Measurements from ENCODE around the gene ICA1L. TPM values are rescaled to one million over a fixed set of nuclear protein-coding genes. Genes with fewer than 3 reads are reported as not detected.
"Not testable (repeated sequence)": the region's sequence is repeated elsewhere in the genome, so short reads cannot be mapped to it uniquely, and the experiment has no call there.

The ICA1L gene
- total RNA-seq, 1 experiment from 2014 or later, result 9.2 TPM

DNA sequence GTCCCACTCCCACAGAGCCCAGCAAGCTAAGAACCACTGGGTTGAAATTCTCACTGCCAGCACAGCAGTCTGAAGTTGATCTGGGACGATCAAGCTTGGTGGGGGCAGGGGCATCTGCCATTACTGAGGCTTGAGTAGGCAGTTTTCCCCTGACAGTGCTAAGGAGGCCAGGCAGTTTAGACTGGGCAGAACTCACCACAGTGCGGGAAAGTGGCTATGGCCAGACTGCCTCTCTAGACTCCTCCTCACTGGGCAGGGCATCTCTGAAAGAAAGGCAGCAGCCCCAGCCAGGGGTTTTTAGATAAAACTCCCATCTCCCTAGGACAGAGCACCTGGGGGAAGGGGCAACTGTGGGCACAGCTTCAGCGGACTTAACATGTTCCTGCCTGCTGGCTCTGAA lies 22.2 kb downstream of the ICA1L start:
- in situ Hi-C loops (cut with HindIII; ENCODE audit: low sequenced_read_pairs); DNase-seq (ENCODE audit: low spot score): not testable (repeated sequence)

DNA sequence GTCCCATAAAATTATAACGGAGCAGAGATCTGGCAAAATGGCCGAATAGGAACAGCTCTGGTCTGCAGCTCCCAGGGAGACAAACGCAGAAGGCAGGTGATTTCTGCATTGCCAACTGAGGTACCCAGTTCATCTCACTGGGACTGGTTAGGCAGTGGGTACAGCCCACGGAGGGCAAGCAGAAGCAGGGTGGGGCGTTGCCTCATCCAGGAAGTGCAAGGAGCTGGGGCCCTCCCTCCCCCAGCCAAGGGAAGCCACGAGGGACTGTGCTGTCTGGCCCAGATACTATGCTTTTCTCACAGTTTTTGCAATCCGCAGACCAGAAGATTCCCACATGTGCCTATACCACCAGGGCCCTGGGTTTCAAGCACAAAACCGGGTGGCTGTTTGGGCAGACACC lies 22.8 kb downstream of the ICA1L start:
- in situ Hi-C loops (cut with HindIII; ENCODE audit: low sequenced_read_pairs), result no loop called here
- no peak for DNase-seq (ENCODE audit: low spot score)

DNA sequence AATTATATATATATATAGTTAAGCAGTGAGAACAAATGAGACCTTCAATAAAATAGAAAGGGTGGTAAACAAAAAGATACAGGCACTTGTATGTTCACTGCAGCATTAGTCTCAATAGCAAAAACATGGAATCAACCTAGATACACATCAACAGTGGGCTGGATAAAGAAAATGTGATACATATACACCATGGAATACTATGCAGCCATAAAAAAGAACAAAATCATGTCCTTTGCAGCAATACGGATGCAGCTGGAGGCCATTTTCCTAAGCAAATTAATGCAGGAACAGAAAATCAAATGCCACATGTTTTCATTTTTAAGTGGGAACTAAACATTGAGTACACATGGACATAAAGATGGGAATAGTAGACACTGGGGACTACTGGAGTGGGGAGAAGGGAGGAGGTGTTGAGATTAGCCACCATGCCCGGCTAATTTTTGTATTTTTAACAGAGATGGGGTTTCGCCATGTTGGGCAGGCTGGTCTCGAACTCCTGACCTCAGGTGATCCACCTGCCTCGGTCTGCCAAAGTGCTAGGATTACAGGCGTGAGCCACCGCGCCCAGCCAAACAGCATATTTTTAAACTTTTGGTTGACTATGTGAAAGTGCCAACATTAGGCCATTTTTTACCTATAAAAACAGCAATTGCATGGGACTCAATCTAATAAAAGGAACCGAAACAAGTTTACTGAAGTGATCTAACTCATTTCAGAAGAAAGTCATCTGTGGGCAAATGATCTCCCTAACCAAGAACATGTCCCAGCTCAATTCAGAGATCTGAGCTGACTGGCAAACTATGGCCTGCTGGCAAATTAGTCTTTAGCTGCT lies 23.7 kb downstream of the ICA1L start:
- in situ Hi-C loops (cut with HindIII; ENCODE audit: low sequenced_read_pairs), result no loop called here
- DNase-seq (ENCODE audit: low spot score), result no peak

DNA sequence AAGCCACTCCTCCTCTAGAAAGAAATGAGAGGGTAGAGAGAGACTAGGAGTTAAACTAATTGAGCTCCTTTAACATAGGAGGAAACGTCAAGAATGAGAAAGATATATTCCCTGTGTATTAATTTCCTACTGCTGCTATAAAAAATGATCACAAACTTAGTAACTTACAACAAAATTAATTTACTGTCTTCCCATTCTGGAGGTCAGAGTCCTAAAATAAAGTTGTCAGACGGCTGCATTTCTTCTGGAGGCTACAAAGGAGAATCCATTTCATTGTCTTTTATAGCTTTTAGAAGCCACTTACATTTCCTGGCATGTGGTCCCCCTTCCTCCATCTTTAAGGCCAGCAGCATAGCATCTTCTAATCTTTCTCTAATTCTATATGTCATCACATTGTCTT lies 26.9 kb downstream of the ICA1L start:
- DNase-seq (ENCODE audit: low spot score), result no peak
- in situ Hi-C loops (cut with HindIII; ENCODE audit: low sequenced_read_pairs), result no loop called here

DNA sequence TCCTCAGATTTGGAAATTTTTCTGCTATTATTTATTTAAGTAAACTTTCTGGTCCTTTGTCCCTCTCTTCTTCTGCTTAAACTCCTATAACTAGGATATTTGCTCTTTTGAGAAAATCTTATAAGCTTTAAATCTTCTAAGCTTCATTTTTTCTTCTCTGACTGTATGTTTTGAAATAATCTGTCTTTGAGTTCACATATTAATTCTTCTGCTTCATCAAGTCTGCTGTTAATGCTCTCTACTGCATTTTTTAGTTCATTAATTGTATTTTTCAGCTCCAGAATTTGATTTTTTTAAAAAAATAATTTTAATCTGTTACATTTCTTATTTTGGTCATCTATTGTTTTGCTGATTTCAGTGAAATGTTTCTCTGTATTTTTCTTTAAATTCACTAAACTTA lies 28.9 kb downstream of the ICA1L start:
- in situ Hi-C loops (cut with HindIII; ENCODE audit: low sequenced_read_pairs), result no loop called here
- no peak for DNase-seq (ENCODE audit: low spot score)

DNA sequence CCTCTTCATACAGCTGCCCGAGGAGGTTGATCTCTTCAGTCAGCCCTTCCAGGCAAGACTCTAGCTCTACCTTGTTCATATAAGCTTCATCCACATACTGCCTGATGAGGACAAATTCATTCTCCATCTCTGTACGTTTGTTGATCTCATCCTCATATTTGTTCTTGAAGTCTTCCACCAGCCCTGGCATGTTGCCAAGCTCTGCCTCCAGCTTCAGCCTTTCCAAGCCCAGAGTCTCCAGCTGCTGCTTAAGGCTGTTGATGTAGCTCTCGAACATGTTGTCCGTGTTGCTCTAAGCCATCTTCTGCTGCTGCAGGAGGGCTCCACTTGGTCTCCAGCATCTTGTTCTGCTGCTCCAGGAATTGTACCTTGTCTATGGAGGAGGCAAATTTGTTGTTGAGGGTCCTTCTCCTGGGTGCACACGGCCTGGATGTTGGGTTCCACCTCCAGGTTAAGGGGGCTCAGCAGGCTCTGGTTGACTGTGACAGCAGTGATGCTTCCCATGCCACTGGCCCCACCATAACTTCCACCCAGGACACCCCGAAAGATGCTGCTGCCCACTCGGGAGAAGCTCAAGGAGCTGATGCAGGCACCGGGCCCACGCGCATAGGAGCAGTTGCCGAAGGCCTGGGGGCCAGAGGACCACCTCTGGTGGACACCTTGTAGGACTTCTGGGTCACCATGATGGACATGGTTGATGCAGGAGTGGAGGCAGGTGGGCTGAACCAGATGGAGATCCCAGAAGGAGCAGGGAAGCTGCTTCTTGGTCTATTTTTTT lies 30.3 kb downstream of the ICA1L start:
- in situ Hi-C loops (cut with HindIII; ENCODE audit: low sequenced_read_pairs), result no loop called here
- DNase-seq (ENCODE audit: low spot score), result no peak

DNA sequence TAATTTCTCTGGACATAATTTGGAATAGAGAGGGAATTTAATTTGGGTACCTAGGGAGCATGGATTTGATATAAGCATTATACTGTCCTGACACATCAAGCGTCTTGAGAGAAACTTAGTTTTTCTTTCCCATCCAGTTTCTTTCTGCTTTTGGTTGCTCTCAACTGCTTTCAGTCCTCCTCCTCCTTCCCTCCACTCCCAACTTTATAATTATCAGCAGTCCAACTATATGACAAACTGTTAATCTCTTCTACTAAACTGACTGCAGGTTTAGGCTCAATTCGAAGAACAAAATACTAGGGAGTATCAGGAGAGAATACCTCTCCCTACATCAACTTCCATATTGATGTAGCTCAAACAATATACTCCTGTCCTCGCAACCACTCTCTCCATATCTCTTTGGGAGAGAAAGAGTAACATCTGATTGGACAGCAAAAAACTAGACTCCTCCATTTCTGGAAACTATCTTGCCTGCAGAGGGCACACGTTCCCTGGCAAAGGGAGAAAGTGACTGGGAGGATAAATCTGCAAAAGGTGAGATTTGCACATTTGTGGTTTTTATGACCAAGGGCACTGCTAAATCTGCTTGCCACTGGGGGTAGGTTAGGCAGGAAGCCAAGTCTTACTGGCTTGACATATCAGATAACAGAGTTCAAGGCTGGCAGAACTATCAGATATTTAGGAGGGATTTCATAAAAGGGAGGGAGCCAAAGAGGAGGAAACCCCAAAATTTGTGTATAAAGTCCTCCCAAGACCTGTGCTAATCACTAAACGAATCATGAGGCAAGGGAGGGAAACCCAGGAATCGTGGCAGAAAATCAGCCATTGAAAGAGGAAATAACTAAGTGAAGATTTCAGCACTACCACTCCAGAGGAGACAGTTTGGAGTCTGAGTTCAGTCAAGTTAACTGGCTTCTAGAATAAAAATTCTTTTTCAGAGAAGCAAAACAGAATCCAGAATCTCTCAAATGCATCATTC lies 40.0 kb downstream of the ICA1L start:
- in situ Hi-C loops (cut with HindIII; ENCODE audit: low sequenced_read_pairs), result no loop called here
- peak; percentile 74 for DNase-seq (ENCODE audit: low spot score)

DNA sequence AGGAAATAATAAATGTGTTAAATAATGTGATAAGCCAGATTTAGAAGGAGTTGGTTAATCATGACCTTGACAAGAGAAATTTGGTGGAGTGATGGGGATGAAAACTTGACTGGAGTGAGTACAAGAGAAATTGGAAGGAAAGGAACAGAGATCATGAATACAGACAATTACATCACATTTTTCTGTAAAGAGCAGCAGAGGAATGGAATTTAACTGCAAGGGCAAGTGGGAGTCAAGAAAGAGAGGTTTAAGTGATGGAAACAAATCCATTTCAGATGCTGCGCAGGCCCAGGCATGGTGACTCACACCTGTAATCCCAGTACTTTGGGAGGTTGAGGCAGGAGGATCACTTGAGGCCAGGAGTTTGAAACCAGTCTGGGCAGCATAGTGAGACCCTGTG lies 46.7 kb downstream of the ICA1L start:
- in situ Hi-C loops (cut with HindIII; ENCODE audit: low sequenced_read_pairs), result no loop called here
- DNase-seq (ENCODE audit: low spot score), result no peak

DNA sequence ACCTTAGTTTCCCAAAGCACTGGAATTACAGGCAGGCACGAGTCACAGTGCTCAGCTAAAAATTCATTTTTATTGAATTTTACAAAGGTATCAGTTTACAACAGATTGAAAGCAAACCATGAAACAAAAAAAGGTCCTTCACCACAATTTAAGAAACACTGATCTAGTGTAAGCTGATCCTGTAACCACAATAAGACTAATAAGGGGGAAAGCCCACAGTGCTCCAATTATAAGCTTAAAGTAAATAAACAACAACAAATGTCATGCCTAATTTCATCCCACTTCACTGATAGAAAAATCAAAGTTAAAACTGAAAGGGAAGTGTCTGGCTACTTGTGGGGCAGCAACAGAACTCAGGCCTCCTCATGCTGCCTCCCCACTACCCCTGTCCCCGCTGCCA lies 49.2 kb downstream of the ICA1L start:
- in situ Hi-C loops (cut with HindIII; ENCODE audit: low sequenced_read_pairs), result no loop called here

DNA sequence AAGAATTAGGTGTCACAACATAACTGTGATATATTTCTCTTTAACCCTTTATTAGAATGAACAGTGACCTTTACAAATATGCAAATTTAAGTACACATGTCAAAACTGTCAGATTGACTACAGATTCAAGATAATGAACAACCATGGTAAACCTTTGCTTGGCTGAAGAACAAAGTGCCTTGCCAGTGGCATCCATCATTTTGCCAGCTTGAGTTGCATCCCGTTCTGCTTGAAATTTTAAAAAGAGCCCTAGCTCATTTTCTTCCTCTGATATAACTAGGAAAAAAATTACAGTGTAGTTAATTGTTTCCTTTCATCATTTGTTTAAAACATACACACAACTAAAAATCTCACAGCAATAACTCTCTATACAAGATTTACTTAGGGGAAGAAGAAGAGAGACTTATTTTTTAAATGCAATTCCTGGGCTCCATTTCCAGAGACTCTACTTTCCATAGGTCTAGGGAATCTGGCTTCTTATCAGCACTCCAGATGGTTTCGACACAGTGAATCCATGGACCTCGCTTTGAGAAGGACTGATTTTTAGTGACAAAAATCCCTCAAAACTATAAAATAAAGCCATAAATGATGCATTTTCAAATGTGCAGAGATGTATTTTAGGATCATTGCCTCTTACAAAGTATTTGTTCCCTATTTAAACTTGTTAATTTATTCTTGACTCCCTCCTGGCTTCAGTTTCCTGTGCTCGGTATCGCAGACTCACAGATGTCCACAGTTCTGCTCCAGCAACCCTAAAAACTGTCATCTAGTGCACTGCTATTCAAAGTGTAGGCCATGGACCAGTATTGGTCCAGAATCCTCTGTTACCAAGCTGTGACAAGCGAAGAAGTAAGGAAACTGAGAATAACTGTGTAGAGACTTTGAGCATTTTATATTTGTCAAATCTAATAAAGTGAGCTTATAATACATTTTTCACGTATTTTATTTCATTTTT lies 50.1 kb downstream of the ICA1L start:
- in situ Hi-C loops (cut with HindIII; ENCODE audit: low sequenced_read_pairs), result no loop called here
- DNase-seq (ENCODE audit: low spot score), result peak; percentile 84

More for the DNA sequence above, 49.2 kb downstream of the ICA1L start:
- DNase-seq (ENCODE audit: low spot score), result no peak

DNA sequence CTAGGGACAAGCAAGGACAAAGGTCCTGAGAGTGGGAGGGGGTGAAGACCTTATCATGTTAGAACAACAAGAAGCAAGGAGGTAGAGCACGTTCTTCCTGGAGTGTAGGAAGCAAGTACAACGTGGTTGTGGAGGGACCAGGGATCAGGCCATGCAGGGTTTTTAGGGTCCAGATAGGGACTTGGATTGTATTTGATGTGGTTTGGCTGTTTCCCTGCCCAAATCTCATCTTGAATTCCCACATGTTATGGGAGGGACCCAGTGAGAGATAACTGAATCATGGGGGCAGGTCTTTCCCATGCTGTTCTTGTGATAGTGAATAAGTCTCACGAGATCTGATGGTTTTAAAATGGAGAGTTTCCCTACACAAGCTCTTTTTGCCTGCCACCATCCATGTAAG lies 53.2 kb downstream of the ICA1L start:
- no peak for DNase-seq (ENCODE audit: low spot score)

DNA sequence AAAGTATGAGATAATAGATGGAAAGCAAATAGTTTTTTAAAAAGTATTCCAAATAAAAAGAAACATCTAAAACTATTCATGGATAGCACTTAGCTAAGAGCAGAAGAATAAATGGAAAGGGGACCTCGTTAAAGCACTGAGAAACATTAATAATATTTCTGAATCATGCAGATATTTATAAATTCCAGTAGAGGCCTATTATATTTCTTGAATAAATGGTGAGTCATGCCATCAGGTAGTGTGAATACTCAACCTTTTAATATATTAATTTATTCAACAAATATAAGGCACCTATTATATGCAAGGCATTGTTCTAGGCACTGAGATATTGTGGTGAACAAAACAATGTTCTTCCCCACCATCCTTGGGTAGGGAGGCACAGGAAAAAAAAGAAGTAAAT lies 53.8 kb downstream of the ICA1L start:
- no peak for DNase-seq (ENCODE audit: low spot score)
- in situ Hi-C loops (cut with HindIII; ENCODE audit: low sequenced_read_pairs), result no loop called here

More for the DNA sequence above, 53.2 kb downstream of the ICA1L start:
- in situ Hi-C loops (cut with HindIII; ENCODE audit: low sequenced_read_pairs), result no loop called here

DNA sequence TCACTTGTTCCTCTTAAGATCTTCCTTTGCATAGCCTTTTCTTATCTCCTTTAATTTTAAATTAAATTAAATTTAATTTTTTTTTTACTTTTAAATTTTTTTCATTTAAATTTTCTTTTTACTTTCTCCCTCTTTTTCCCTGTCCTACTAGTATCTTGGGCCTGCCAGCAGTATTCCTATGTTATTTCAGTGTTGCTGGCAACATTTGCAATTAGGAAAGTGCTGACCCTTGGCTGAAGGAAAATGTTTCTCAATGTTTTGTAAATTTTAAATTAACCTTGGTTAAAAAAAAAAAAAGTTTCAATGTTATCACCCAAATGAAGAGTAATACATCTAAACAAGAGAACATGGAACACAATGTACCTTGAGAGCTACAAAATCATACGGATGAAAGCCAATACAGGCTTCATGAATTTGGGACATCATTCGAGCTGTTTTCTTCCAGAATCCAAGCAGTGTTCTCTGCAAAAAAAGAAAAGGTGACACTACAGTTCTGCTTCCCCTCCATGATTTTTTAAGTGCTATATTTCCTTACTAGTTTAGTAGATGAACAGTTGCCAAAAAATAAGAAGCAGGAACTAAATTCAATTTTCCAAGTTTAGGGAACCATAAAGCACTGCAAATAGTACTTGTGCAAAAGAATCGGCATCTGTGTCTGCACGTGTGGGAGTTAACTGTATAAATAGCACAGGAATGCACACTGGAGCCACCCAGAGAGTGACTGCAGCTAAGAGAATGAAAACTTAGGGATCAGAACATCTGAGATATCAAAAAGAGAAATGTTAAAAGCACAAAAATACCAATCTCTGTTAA lies 55.8 kb downstream of the ICA1L start:
- in situ Hi-C loops (cut with HindIII; ENCODE audit: low sequenced_read_pairs), result no loop called here
- no peak for DNase-seq (ENCODE audit: low spot score)

DNA sequence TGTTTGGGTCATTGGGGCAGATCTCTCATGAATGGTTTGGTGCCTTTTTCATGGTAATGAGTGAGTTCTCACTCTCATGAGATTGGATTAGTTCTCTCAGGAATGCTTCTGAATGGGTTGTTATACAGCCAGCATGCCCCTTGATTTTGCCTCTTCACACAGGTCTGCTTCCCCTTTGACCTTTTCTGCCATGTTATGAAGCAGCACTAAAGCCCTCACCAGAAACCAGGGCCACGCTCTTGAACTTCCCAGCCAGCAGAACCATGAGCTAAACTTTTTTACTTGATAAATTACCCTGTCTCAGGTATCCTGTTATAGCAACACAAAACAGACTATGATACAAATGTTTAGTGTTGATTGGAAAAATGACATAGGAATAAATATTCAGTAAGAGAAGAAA lies 57.3 kb downstream of the ICA1L start:
- in situ Hi-C loops (cut with HindIII; ENCODE audit: low sequenced_read_pairs), result no loop called here
- no peak for DNase-seq (ENCODE audit: low spot score)

DNA sequence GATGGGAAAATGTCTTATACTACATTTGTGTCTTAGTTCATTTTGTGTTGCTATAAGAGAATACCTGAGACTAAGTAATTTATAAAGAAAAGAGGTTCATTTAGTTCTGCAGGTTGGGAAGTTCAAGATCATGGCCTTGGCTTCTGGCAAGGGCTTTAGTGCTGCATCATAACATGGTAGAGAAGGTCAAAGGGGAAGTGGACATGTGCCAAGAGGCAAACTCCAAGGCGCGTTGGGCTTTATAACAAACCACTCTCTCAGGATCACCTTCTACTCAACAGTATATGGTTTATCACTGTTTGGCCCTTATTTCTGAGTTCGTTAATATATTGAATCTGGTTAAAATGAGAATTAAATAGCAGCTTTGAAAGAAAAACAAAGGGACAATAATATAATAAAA lies 58.2 kb downstream of the ICA1L start:
- DNase-seq (ENCODE audit: low spot score), result no peak
- in situ Hi-C loops (cut with HindIII; ENCODE audit: low sequenced_read_pairs), result no loop called here

DNA sequence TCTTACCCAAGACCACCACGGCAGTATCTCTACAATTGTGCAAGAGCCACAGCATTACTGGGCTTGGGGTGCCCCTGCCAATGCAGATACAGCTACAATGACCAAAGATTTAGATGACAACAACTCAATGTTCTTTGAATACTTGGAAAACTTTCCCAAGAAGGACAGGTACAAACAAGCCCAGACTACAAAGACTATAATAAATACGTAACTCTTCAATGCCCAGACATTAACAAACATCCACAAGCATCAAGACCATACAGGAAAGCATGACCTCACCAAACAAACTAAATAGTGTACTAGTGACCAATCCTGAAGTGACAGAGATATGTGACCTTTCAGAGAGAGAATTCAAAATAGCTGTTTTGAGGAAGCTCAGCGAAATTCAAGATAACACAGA lies 62.8 kb downstream of the ICA1L start:
- in situ Hi-C loops (cut with HindIII; ENCODE audit: low sequenced_read_pairs), result no loop called here
- no peak for DNase-seq (ENCODE audit: low spot score)

DNA sequence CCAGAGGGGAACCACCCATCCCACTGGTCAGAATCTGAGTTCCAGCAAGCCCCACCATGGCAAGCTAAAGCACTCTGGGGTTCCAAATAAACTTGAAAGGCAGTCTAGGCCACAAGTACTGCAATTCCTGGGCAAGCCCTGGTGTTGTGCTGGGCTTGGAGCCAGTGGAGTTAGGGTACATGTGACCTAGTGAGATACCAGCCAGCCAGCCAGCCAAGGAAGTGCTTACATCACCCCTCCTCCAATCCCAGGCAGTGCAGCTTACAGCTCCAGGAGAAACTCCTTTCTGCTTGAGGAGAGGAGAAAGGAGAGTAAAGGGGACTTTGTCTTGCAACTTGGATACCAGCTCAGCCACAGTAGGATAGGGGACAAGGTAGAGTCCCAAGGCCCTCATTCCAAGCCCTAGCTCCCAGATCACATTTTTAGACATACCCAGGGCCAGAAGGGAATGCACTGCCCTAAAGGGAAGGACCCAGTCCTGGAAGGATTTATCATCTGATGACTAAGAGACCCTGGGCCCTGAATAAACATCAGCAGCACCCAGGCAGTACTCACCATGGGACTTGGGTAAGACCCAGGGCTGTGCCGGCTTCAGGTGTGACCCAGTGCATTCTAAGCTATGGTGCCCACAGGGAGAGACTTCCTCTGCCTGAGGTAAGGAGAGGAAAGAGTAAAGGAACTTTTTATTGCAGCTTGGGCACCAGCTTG lies 64.0 kb downstream of the ICA1L start:
- DNase-seq (ENCODE audit: low spot score), result peak; percentile 60
- in situ Hi-C loops (cut with HindIII; ENCODE audit: low sequenced_read_pairs), result not testable (repeated sequence)
